GM20431 (cell line): ENCODE measurements around the gene KRTAP10-11.
"Not testable (repeated sequence)": the region's sequence is repeated elsewhere in the genome, so short reads cannot be mapped to it uniquely, and the experiment has no call there.

Experiments used
- in situ Hi-C: fragments of 300-500 bp; cut with MseI, MboI; formaldehyde crosslinking; loops from one replicate; pipeline ENCODE4 v1.15.0; 2020; ENCODE audit warnings: low sequenced_read_pairs; ENCODE audit not compliant: unreplicated experiment

KRTAP10-11 gene

DNA sequence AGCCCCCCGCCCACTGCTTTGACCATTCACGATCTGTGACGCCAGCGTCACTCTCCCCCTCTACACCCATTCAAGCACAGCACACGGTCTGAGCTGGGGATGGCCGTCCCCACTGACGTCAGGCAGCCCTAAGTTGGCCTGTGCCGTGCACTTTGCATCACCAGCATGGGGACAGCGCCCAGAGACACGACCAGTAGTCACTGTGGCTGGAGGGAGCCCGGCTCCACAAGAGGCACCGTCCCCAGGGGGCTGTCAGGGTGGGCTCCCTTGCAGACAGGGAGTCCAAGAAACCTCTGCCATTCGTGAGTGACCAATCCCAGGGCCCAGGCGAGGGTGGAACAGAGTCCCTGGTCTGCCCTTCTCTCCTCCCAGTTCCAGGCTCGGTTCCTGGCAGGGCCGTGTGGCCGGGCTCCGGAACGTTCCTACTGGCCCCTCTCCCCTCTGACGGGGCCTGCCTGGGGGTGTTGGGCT, 32.0 kb upstream of the KRTAP10-11 start:
- in situ Hi-C loops: no loop called here

DNA sequence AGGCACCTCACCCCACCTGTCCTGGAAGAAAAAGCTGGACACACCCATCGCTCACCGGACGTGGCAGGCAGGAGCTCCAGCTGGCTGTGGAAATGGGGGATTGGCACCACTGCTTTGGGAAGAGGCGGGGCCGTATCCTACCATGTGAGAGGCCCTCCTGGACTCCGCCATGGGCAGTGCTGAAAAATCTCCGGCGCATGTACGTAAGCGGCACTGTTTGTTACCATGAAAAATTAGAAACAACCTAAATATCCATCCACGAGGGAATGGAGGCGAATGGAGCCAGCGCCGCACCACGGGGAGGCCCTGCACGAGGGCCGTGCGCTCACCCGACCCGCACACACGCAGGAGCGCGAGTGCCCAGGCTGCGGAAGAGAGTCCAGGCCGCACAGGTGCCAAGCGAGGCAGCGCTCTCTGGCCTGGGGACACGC, 31.2 kb upstream of the KRTAP10-11 start:
- in situ Hi-C loops: no loop called here

DNA sequence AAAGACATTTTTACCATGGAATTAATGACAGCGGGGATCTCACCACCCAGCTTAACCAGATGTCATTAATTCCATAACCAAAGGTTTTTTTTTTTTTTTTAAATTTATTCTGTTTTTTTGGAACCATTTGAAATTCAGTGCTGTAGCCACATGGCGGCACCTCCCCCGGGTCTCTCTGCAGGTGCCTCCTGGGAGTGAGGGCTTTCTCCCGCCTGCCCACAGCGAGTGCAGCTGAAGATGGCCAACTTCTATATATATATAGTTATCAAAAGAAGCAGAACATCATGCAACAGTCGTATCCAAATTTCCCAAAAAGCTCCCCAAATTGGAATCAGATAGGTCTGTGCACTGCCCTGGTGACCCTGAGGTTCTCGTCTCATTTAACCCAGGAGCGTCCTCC, 30.7 kb upstream of the KRTAP10-11 start:
- in situ Hi-C loops: no loop called here

DNA sequence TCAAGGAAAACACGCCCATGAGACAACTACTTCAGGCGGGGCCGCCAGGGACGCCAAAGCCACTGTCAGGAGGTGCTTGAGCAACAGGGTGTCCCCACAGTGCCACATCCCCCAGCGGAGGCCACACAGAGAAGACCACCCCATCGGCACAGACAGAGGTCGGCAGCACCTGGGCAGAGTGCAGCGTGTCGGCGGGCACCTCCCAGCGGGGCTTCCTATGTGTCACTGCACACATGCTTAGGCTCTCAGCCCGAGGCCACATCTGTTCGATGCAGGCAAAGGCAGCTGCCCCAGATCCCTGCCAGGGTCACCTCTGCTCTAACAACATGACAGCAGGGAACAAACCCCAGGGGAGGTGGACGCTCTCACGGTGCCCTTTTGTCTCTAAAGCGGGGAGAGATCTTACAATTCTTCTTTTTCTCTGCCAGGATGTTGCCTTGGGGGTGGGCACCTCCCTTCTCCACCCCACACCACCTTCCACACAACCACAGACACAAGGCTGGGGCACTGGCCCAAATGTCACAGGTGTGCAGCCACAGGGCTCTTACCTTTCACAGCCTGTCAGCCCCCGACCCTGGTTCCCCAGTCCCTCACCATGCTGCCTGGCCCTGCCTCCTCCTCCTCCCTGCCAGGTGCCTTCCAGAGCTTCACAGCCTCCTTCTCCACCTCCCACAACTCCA, 30.2 kb upstream of the KRTAP10-11 start:
- in situ Hi-C loops: no loop called here

DNA sequence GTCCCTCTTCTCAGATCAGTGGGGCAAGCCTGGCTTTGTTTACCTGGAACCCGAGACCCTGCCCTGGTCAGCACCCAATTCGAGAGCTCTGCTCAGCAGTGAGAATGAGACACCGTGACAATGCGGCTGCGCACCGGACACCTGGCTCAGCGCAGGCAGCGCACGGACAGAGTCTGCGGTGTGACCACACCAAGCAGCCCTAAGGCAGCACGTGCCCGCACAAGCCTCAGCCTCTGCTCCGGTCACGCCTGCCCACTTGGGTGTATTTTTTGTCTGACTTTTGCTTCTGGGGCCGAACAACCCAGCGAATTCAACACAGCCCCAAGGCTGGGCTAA, 29.7 kb upstream of the KRTAP10-11 start:
- in situ Hi-C loops: no loop called here

DNA sequence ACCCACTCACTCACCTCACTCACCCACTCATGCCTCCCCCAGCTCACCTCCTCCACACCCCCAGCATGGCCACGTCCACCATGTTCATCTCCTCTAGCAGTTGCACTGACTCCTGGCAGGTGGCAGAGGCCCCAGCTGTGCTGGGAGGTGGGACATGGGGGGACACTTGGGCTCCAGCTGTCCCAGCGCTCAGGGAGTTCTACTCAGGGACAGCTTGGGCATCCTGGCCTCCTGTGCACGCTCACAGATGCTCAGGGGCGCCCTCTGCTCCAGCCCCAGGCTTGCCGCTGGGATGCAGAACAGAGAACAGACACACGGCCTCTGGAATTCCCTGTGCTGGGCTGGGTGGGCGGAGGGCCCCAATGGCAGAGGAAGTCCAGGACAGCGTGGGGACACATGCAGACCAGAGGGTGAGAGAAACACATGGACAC, 29.1 kb upstream of the KRTAP10-11 start:
- in situ Hi-C loops: no loop called here

DNA sequence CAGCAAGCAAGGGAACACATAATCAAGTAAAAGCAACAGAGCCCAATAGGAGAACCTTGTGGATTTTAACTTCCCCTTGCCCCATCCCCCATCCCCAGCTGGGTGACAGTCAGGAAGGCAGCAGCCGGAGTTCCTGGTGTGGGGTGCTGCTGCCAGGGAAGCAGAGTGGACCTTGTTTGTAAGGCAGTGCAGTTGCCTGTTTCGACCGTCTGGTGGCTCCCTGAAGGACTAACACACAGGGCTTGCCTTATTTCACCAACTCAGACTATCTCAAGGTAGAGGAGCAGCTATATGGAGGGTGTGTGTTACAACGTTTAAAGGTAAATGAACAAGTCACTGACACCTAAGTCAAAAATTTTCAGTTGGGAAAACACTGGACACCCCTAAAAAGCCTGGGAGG, 27.7 kb upstream of the KRTAP10-11 start:
- in situ Hi-C loops: no loop called here

DNA sequence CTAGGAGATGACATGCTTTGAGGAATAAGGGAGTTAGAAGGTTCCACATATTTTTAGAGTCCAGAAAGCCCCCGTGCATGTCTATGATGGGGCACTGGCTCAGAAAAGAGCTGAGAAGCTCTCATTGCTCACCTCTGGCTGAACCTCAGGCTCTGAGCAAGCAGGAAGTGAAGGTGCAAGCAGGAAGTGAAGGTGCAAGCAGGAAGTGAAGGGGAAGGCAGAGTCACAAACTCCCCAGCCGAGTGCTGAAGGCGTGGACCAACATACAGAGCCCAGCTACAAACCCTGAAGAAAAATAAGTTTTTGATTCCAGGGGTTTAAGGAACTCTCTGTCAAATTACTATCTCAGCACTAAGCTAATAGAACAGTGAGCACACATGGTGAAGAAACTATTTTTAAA, 27.3 kb upstream of the KRTAP10-11 start:
- in situ Hi-C loops: no loop called here

DNA sequence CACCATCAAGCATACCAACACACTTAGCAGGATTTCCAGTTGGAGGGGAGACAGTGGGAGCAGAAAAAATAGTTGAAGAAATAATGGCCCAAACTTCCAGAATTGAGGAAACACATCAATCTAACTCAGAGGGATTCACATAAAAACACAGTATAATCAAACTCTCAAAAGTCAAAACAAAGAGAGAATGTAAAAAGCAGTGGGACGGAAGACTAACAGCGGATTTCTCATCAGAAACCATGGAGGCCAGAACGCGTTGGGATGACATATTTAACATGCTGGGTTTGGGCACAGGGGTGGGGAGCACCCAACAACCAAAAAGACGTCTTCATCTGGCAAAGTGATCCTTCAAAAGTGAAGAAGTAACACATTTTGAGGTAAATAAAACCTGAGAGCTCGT, 26.3 kb upstream of the KRTAP10-11 start:
- in situ Hi-C loops: no loop called here

DNA sequence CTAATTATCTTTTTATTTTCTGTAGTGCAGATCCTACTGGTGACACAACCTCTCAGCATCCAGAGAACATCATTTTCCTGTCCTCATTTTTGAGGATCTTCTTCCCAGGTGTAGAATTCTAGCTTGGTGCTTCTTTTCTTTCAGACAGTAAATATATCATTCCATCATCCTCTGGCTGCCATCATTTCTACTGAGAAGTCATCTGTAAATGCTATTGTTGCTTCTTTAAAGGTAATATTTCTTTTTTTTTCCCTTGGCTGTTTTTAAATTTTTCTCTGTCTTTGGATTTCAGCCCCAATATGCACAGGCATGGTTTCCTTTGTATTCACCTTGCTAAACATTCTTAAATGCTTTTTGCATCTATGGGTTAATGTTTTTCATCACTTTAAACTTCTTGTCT, 22.6 kb upstream of the KRTAP10-11 start:
- in situ Hi-C loops: no loop called here

DNA sequence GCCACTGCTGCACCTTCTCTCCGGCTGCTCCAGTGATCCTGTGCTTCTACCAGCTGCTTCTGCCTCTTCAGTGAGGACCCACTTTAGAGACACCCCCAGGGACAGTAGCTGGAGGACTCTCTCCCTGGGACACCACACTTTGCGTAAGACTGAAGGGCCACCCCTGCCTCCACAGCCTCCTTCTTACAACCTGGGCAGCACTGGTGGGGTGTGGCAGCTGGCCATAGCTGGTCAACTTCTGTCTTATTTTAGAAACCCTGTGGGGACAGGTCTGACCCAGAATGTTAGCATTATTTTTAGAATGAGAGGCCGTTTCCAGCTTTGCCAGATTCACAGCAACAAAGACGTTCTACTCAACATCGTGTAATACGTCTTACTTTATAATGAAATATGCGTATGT, 20.5 kb upstream of the KRTAP10-11 start:
- in situ Hi-C loops: no loop called here

DNA sequence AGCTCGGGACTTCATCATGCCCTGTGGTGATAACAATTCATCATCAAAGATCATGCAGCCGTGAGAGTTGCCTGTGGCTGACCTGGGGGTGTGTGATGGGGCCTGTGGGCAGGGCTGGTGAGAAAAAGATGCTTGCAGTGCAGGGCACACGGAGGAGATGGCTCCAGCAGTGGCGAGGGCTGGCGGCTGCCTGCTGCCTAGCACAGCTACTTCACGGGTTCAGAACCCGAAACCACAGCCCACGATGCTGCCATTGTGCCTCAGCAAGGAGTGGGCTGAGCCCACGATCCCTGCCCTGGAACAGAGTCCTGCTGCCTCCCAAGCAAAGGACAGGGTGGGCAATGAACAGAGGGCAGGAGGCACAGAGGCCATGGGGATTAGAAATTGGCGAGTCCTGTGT, 20.0 kb upstream of the KRTAP10-11 start:
- in situ Hi-C loops: no loop called here

DNA sequence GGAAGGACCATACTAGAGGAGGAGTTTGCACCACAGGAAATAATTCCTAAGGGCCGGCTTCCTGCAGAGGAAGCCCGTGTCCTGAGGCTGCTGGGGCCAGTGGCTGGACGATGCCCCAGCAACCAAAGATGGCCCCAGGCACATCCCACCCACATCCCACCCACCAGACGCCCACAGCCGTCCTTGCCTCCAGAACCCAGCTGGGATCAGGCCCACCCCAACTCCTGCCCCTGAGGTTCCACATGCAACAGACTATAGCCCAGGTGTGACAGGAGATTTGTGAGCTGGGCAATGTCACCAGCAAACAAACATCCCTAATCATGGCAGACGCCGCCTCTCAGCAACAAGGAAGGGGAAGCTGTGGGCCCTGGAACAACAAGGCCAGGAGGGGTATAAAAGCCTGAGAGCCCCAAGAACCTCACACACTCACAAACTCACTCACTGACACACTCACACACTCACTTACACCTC, 19.5 kb upstream of the KRTAP10-11 start, which contains the start of gene KRTAP10-9:
Gene KRTAP10-9 (plus strand): TSS at position 421 of the 471 bp plus-strand sequence. CDS start 79 bp downstream, outside the sequence.
- in situ Hi-C loops: no loop called here

DNA sequence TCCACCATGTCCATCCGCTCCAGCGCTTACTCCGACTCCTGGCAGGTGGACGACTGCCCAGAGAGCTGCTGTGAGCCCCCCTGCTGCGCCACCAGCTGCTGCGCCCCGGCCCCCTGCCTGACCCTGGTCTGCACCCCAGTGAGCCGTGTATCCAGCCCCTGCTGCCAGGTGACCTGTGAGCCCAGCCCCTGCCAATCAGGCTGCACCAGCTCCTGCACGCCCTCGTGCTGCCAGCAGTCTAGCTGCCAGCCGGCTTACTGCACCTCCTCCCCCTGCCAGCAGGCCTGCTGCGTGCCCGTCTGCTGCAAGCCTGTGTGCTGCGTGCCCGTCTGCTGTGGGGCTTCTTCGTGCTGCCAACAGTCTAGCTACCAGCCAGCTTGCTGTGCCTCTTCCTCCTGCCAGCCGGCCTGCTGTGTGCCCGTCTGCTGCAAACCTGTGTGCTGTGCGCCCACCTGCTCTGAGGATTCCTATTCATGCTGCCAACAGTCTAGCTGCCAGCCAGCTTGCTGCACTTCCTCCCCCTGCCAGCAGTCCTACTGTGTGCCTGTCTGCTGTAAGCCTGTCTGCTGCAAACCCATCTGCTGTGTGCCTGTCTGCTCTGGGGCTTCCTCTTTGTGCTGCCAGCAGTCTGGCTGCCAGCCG, 18.9 kb upstream of the KRTAP10-11 start:
- in situ Hi-C loops: not testable (repeated sequence)

DNA sequence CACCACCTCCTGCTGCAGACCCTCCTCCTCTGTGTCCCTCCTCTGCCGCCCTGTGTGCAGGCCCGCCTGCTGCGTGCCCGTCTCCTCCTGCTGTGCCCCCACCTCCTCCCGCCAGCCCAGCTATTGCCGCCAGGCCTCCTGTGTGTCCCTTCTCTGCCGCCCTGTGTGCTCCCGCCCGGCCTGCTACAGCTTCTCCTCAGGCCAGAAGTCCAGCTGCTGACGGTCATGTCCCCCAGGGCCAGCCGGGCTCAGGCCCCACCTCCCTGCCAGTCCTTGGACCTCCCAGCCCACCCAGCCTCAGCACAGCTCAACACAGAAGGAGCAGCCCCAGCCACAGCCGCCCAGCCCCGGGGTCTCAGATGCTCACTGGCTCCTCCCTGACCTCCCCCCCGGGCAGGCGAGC, 18.4 kb upstream of the KRTAP10-11 start:
- in situ Hi-C loops: not testable (repeated sequence)

DNA sequence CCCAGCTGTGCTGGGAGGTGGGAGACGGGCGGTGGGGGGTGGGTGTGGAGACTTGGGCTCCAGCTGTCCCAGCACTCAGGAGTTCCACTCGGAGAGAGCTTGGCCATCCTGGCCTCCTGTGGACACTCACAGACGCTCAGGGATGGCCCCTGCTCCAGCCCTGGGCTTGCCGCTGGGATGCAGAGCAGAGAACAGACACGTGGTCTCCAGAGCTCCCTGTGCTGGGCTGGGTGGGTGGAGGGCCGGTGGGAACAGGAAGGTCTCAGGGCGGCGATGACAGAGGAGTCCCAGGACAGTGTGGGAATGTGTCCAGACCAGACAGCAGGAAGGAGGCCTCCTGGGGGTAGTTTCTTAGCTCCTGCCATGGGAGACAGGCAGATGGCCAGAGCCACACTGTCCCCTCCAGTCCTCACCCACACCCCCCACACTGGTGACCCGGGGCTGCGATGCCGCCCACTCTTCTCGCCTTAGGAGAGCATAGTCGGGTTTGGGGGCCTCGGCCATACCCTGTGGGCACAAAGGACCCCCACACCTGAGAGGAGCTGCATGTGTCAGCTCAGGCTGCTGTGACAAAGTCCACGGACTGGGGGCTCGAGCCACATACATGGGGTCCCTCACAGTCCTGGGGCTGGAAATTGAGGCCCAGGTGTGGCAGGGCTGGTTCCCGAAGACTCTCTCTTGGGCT, 17.4 kb upstream of the KRTAP10-11 start:
- in situ Hi-C loops: no loop called here

DNA sequence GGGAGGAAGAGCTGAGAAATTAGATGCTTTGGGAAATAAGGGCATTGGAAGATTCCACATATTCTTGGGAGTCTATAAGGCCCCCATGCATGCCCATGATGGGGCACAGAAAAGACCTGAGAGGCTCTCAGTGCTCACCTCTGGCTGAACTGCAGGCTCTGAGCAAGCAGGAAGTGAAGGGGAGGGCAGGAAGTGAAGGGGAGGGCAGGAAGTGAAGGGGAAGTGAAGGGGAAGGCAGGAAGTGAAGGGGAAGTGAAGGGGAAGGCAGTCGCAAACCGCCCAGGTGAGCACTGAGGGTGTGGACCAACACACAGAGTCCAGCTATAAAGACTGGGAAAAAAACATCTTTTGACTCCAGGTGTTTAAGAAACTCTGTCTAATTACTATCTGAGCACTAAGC, 15.8 kb upstream of the KRTAP10-11 start:
- in situ Hi-C loops: no loop called here

DNA sequence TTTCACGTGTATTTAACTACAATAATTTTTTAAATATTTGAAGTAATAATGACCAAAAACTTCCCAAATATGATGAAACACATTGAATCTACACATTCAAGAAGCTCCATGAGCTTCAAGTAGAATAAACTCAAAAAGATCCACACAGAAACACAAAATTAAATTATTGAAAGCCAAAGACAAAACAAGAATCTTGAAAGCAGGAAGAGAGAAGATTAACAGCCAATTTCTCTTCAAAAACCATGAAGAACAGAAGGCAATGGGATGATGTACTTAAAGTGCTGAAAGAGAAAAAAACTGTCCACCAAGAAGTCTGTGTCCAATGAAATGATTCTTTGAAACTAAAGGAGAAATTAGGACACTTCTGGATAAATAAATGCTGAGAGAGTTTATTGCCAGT, 14.1 kb upstream of the KRTAP10-11 start:
- in situ Hi-C loops: no loop called here

DNA sequence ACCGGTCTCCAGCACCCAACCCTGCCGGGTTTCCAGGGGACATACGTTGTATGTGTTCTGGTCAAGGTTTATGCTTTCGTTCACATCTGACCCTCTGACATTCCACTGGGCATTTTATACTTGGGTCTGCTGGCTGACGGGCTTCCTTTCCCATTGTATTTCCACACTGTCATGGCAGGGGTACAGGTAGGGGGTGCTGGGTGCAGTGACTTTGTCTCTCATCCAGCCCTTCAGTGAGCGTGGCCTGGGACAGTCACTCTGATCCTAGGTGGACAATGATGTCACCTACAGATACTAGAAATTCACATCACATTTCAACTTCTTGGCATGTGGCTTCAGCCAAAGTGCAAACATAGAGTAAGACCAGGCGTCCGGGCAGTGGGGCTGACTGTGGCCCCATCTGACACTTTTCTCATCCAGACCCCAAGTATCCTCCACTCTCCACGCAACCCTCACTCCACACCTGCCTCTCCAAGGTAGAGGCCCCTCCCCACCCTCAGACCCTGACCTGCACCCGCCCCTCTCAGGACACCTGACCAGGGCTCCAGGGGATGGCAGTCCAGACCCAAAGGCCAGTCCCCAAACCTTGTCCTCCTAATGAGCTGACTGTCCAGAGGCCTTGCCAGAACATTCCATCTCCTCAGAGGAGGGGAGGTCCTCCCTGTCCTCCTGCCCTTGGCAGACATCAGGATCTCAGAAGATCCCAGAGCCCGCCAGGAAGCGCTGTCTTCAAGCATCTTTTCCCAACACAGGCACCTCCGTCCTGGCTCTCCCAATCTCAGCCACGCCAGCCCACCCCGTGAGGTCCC, 9.8 kb upstream of the KRTAP10-11 start:
- in situ Hi-C loops: no loop called here
